K562 (cell line): ENCODE measurements around the gene AQP2. TPM values are rescaled to one million over a fixed set of nuclear protein-coding genes. Genes with fewer than 3 reads are reported as not detected.
A peak's percentile ranks its signal among the peaks of the same experiment; 100 is the strongest.

Source experiments
- BACH1 ChIP-seq: fragments of 200-800 bp; sonication (Bioruptor generic); IDR thresholded peaks from 2 replicates; pipeline ENCODE4 v1.6.1; 2016; ENCODE audit warnings: missing genetic modification characterization, missing compliant biosample characterization
- BRD9 ChIP-seq: fragments of 450-650 bp; IDR thresholded peaks from 2 replicates; pipeline ENCODE4 v1.6.1; 2018; ENCODE audit warnings: low read depth; ENCODE audit not compliant: partially characterized antibody
- BRF2 ChIP-seq: IDR thresholded peaks from 3 replicates; pipeline ENCODE4 v1.6.1; 2011; ENCODE audit warnings: borderline replicate concordance, mild to moderate bottlenecking; ENCODE audit not compliant: insufficient read length, insufficient read depth
- C11orf30 ChIP-seq: fragments of 450-650 bp; IDR thresholded peaks from 2 replicates; pipeline ENCODE4 v1.6.1; 2016; ENCODE audit warnings: low read depth, mild to moderate bottlenecking
- CREB5 ChIP-seq: fragments of 250-450 bp; sonication (Bioruptor Pico); IDR thresholded peaks from 2 replicates; pipeline ENCODE4 v1.5.0; 2020; ENCODE audit warnings: mild to moderate bottlenecking
- EWSR1 ChIP-seq: fragments of 450-650 bp; IDR thresholded peaks from 2 replicates; pipeline ENCODE4 v1.6.1; 2018; ENCODE audit warnings: borderline replicate concordance, mild to moderate bottlenecking, low read depth, moderate library complexity; ENCODE audit not compliant: partially characterized antibody
- FOXA3 ChIP-seq, 2 experiments: fragments of 450-650 bp in 1 of 2; sonication (generic) in 1 of 2; formaldehyde crosslinking; IDR thresholded peaks in 1 of 2; conservative IDR thresholded peaks in 1 of 2; 2 replicates each; pipeline versions ENCODE4 v1.4.0 to v1.8.0; 2020 to 2022; ENCODE audit warnings: mild to moderate bottlenecking in 2 of 2, missing genetic modification reagents in 1 of 2
- HIVEP1 ChIP-seq: fragments of 250-450 bp; sonication (Bioruptor Pico); IDR thresholded peaks from 2 replicates; pipeline ENCODE4 v1.4.0; 2020; ENCODE audit warnings: mild to moderate bottlenecking
- HOXB6 ChIP-seq: fragments of 250-450 bp; sonication (Bioruptor Pico); IDR thresholded peaks from 2 replicates; pipeline ENCODE4 v1.5.1; 2022; ENCODE audit warnings: mild to moderate bottlenecking, borderline replicate concordance
- MAX ChIP-seq: sonication (generic); formaldehyde crosslinking; IDR thresholded peaks from 2 replicates; pipeline ENCODE4 v1.9.0; 2022; ENCODE audit warnings: mild to moderate bottlenecking, missing genetic modification reagents
- NR4A1 ChIP-seq, 2 experiments: fragments of 250-450 bp in 1 of 2; fragments of 450-650 bp in 1 of 2; sonication (Bioruptor Pico) in 1 of 2; IDR thresholded peaks; 2 replicates each; pipeline versions ENCODE4 v1.4.0 to v1.6.1; 2016 to 2020; ENCODE audit warnings: mild to moderate bottlenecking in 2 of 2, missing compliant biosample characterization in 1 of 2, missing genetic modification characterization in 1 of 2, moderate library complexity in 1 of 2
- POLR3A ChIP-seq: IDR thresholded peaks from 2 replicates; pipeline ENCODE4 v1.6.1; 2011; ENCODE audit warnings: borderline replicate concordance, mild to moderate bottlenecking, moderate library complexity; ENCODE audit not compliant: insufficient read length, insufficient read depth; ENCODE audit errors: extremely low read depth
- polyA plus RNA-seq, 8 experiments: library from polyadenylated mRNA; depleted of rRNA in 4 of 8; stranded (reverse) in 5 of 8; unstranded in 3 of 8; fragments of >200 nt; fragmentation: Nextera tagmentation in 2 of 8; fragmentation: Illumina TruSeq in 1 of 8; extraction: Ambion mirVana in 2 of 8; extraction: Trizol in 1 of 8; gene quantifications; 2 replicates each; pipeline versions ENCODE4 v1.2.1 to v1.2.3, GENCODE V29; 2011 to 2014; ENCODE audit warnings: inconsistent platforms in 1 of 8, missing spikeins in 1 of 8
- total RNA-seq, 7 experiments: library from RNA; depleted of rRNA in 6 of 7; stranded (reverse); fragments of >200 nt in 6 of 7; fragmentation: Illumina TruSeq in 2 of 7; extraction: Trizol in 2 of 7; gene quantifications; 2 replicates each; pipeline versions ENCODE4 v1.2.1 to v1.2.3, GENCODE V29; 2011 to 2021; ENCODE audit warnings: low replicate concordance in 1 of 7

The AQP2 gene
- total and polyA plus RNA-seq, 9 of the 15 experiments (the other 6 are each of a cell fraction or from before 2014, with no cell fraction given) = not detected

GRCh38 chr12:49945394-49946080 lies 5.0 kb upstream of the AQP2 start (continued):
- peak; percentile 54 for TF ChIP-seq MAX (CRISPR knock-in tag)
- no peak for TF ChIP-seq BACH1 (tag)
- TF ChIP-seq C11orf30 = no peak; the same call in 1 of the 2 replicates
- TF ChIP-seq CREB5 (CRISPR knock-in tag) = no peak
- TF ChIP-seq FOXA3 (CRISPR knock-in tag; conservative IDR thresholded peaks at IDR 0.05 in 1 of 2, IDR thresholded peaks at IDR 0.05 in 1 of 2) = no peak
- TF ChIP-seq POLR3A = no peak
- no peak for TF ChIP-seq HIVEP1
- no peak for TF ChIP-seq HOXB6
- TF ChIP-seq BRD9 = peak; percentile 75
- no peak for TF ChIP-seq NR4A1 (CRISPR knock-in tag; IDR thresholded peaks at IDR 0.05)
- TF ChIP-seq NR4A1 (tag; IDR thresholded peaks at IDR 0.05) = no peak
- no peak for TF ChIP-seq BRF2
- no peak for TF ChIP-seq EWSR1
